GM12864 (cell line): ENCODE results near the gene ROR1.
"Not testable (repeated sequence)": the region's sequence is repeated elsewhere in the genome, so short reads cannot be mapped to it uniquely, and the experiment has no call there.

Source experiments
- DNase-seq: peaks from one replicate; pipeline ENCODE4 v3.0.0-alpha.2; 2011; ENCODE audit warnings: low read depth
- H3K4me3 ChIP-seq: 2 replicates; pipeline ENCODE4 v1.5.1; 2011; ENCODE audit warnings: mild to moderate bottlenecking, low read depth, low read length, control low read depth
- CTCF ChIP-seq: IDR thresholded peaks from 2 replicates; pipeline ENCODE4 v1.5.1; 2011; ENCODE audit warnings: low read depth, mild to moderate bottlenecking, moderate library complexity, low read length, control low read depth, inconsistent platforms; ENCODE audit errors: missing control alignments

The ROR1 gene

GRCh38 chr1:63782982-63783381, 9.2 kb downstream of the ROR1 start:
- no peak for TF ChIP-seq CTCF
- no peak for DNase-seq
- H3K4me3 ChIP-seq: no peak overlapping the region

GRCh38 chr1:63784083-63784482, 10.3 kb downstream of the ROR1 start:
- TF ChIP-seq CTCF: no peak
- DNase-seq: no peak
- no peak overlapping the region for H3K4me3 ChIP-seq

- H3K4me3 ChIP-seq: no peak overlapping the region
- DNase-seq: no peak
- no peak for TF ChIP-seq CTCF
Observed at GRCh38 chr1:63784489-63785390, 10.9 kb downstream of the ROR1 start.

- H3K4me3 ChIP-seq, DNase-seq: not testable (repeated sequence)
Observed at GRCh38 chr1:63787270-63787669, 13.5 kb downstream of the ROR1 start.

- no peak for TF ChIP-seq CTCF
- no peak for DNase-seq
- no peak overlapping the region for H3K4me3 ChIP-seq
Observed at GRCh38 chr1:63787875-63788274, 14.1 kb downstream of the ROR1 start.

- TF ChIP-seq CTCF: no peak
- no peak for DNase-seq
- H3K4me3 ChIP-seq: no peak overlapping the region
Observed at GRCh38 chr1:63789856-63790605, 16.2 kb downstream of the ROR1 start.

GRCh38 chr1:63790989-63791388, 17.2 kb downstream of the ROR1 start:
- no peak for DNase-seq
- TF ChIP-seq CTCF: no peak
- no peak overlapping the region for H3K4me3 ChIP-seq
